ENCODE data around the gene RAPGEFL1. TPM values are rescaled to one million over a fixed set of nuclear protein-coding genes. Genes with fewer than 3 reads are reported as not detected.

The RAPGEFL1 gene
- total RNA-seq (2022) (57.9 and 86.3 TPM in 2 replicates), Bru-seq, nascent RNA (percentile 84 among the genes with signal in this experiment), BruChase-seq, experiment 1, labeled RNA remaining after a 6-hour chase (percentile 89 among the genes with signal in this experiment), BruChase-seq, experiment 2, labeled RNA remaining after a 2-hour chase (percentile 93 among the genes with signal in this experiment)
- long read RNA-seq, full-length matches to known transcripts = 4 of 27 reads
- long read RNA-seq, partial matches to known transcripts = 1 of 27 reads
- long read RNA-seq, other reads (novel, unspliced or antisense) = 22 of 27 reads

DNA sequence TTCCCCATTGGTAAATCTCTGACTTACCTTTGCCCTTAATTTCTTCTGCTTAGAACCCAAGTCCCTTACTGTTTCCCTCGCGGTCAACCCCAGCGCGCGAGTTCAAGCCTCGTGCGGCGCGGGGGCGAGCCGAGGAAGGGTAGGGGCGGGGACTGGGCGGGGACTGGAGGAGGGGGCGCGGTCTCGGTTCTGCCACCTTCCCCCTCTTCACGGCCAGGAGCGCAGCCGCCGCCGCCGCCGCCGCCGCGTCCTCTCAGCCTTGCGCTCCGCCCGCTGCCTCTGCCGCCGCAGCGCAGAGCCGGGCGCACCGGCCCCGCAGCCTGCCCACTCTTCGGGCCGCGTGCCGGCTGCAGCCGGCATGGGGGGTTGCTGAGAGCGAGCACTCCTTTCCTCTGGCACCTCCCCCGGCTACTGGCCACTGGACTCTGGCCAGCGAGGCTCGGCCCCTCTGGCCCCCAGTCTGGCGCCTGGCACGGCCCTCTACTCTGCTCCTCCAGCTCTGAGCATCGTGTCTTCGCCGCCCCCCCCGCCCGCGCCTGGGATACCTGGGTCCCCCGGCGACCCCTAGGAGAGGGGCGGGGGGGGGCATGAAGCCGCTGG, at the start of gene RAPGEFL1:
Gene RAPGEFL1 (plus strand): TSS at position 196 of the 600 bp plus-strand sequence. CDS start 392 bp downstream, at position 588.
- DNase-seq = peak; percentile 100
- Mint-ChIP-seq H3K27ac (ENCODE audit: unreplicated experiment) (peak within 1 kb of the TSS; percentile 61), H3K4me3 (ENCODE audit: low read depth, unreplicated experiment) (peak within 1 kb of the TSS; percentile 76), H3K4me1 (ENCODE audit: low read depth, unreplicated experiment) (peaks cover 51% of the 10 kb centered on the region), H3K27me3 (ENCODE audit: unreplicated experiment) (no peaks in the 10 kb centered on the region), H3K36me3 (ENCODE audit: insufficient read depth, unreplicated experiment) (peaks cover 76% of the 10 kb centered on the region), H3K9me3 (ENCODE audit: low read depth, unreplicated experiment) (no peaks in the 10 kb centered on the region)
- intact Hi-C loops (cut with micrococcal nuclease; ENCODE audit: unreplicated experiment) = loop anchor here (2.0 kb wide), 1 partner anchor 65 kb away; no protein-coding TSS in a partner anchor
- TF ChIP-seq, protein P1, sequence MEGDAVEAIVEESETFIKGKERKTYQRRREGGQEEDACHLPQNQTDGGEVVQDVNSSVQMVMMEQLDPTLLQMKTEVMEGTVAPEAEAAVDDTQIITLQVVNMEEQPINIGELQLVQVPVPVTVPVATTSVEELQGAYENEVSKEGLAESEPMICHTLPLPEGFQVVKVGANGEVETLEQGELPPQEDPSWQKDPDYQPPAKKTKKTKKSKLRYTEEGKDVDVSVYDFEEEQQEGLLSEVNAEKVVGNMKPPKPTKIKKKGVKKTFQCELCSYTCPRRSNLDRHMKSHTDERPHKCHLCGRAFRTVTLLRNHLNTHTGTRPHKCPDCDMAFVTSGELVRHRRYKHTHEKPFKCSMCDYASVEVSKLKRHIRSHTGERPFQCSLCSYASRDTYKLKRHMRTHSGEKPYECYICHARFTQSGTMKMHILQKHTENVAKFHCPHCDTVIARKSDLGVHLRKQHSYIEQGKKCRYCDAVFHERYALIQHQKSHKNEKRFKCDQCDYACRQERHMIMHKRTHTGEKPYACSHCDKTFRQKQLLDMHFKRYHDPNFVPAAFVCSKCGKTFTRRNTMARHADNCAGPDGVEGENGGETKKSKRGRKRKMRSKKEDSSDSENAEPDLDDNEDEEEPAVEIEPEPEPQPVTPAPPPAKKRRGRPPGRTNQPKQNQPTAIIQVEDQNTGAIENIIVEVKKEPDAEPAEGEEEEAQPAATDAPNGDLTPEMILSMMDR (IDR thresholded peaks at IDR 0.05; ENCODE audit: unreplicated experiment) = no peak
- no TSS peak for BruUV-seq (replicated peaks)
- CTCF ChIA-PET = interaction anchor here (0.6 to 9.2 kb wide), 12 partner anchors 10 to 498 kb away, joined by 3 to 145 read pairs (median 10); partner anchors contain the start of genes CASC3 and WIPF2

DNA sequence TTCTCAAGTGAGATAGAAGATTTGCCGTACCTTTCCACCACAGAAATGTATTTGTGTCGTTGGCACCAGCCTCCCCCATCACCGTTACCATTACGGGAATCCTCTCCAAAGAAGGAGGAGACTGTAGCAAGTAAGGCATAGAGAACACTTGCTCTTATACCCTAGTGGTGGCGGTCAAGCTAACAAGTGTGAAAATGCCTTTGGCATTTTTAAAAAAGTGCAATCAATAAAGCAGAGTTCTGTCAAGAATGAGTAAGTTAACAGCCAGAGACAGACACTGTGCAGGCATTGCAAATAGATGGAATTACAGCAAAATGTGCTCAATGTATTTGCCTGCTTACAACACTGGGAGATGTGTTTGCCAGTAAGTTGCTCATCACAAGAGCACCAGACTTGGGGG, 47.8 kb upstream of the RAPGEFL1 start:
- no TSS peak for BruUV-seq (replicated peaks)
- Mint-ChIP-seq H3K36me3 (ENCODE audit: insufficient read depth, unreplicated experiment) (peaks cover 92% of the 10 kb centered on the region), H3K4me1 (ENCODE audit: low read depth, unreplicated experiment) (peaks cover 34% of the 10 kb centered on the region), H3K4me3 (ENCODE audit: low read depth, unreplicated experiment) (no peak overlapping the region), H3K27me3 (ENCODE audit: unreplicated experiment) (no peaks in the 10 kb centered on the region), H3K9me3 (ENCODE audit: low read depth, unreplicated experiment) (no peaks in the 10 kb centered on the region), H3K27ac (ENCODE audit: unreplicated experiment) (peak overlapping the region; percentile 2)
- TF ChIP-seq, protein P1 (IDR thresholded peaks at IDR 0.05; ENCODE audit: unreplicated experiment) = no peak
- DNase-seq = peak; percentile 61
- intact Hi-C loops (cut with micrococcal nuclease; ENCODE audit: unreplicated experiment) = no loop called here
- CTCF ChIA-PET = interaction anchor here (0.7 to 7.2 kb wide), 5 partner anchors 10 to 54 kb away, joined by 3 to 82 read pairs (median 6); partner anchors contain the start of gene CASC3

GRCh38 chr17:40130352-40131042, 46.8 kb upstream of the RAPGEFL1 start:
- Mint-ChIP-seq H3K4me3 (ENCODE audit: low read depth, unreplicated experiment) (no peak overlapping the region), H3K4me1 (ENCODE audit: low read depth, unreplicated experiment) (peaks cover 38% of the 10 kb centered on the region), H3K27ac (ENCODE audit: unreplicated experiment) (peak overlapping the region; percentile 1), H3K27me3 (ENCODE audit: unreplicated experiment) (no peaks in the 10 kb centered on the region), H3K36me3 (ENCODE audit: insufficient read depth, unreplicated experiment) (peaks cover 97% of the 10 kb centered on the region), H3K9me3 (ENCODE audit: low read depth, unreplicated experiment) (no peaks in the 10 kb centered on the region)
- intact Hi-C loops (cut with micrococcal nuclease; ENCODE audit: unreplicated experiment) = no loop called here
- DNase-seq = no peak
- no TSS peak for BruUV-seq (replicated peaks)
- TF ChIP-seq, protein P1 (IDR thresholded peaks at IDR 0.05; ENCODE audit: unreplicated experiment) = no peak
- CTCF ChIA-PET = interaction anchor here (0.9 to 7.2 kb wide), 6 partner anchors 9 to 38 kb away, joined by 3 to 82 read pairs (median 4); partner anchors contain the start of gene CASC3

DNA sequence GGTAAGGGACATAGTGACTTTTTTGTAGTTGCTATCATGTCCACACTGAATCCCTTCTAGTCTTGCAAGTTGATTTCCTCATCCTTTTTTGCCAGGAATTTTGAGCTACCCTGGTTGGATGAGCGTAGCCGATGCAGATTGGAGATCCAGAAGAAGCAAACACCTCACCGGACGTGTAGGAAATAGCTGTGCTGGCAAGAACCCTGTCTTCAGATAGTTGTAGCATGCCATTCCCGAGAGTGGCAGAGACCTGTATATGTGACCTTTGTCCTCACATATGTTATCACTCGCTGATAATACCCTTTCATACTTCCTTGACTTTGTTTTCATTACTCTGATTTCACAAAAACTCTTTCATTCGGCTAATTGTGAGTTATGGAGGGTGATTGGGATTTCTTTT, 43.1 kb upstream of the RAPGEFL1 start:
- peaks cover 36% of the 10 kb centered on the region for H3K4me1 Mint-ChIP-seq (ENCODE audit: low read depth, unreplicated experiment)
- no peak overlapping the region for H3K4me3 Mint-ChIP-seq (ENCODE audit: low read depth, unreplicated experiment)
- TF ChIP-seq, protein P1 (IDR thresholded peaks at IDR 0.05; ENCODE audit: unreplicated experiment) = no peak
- no peak for DNase-seq
- intact Hi-C loops (cut with micrococcal nuclease; ENCODE audit: unreplicated experiment) = no loop called here
- peak overlapping the region; percentile 8 for H3K27ac Mint-ChIP-seq (ENCODE audit: unreplicated experiment)
- H3K27me3 Mint-ChIP-seq (ENCODE audit: unreplicated experiment) = no peaks in the 10 kb centered on the region
- H3K36me3 Mint-ChIP-seq (ENCODE audit: insufficient read depth, unreplicated experiment) = peaks cover 100% of the 10 kb centered on the region
- no peaks in the 10 kb centered on the region for H3K9me3 Mint-ChIP-seq (ENCODE audit: low read depth, unreplicated experiment)
- no TSS peak for BruUV-seq (replicated peaks)
- CTCF ChIA-PET = interaction anchor here (0.6 to 7.2 kb wide), 20 partner anchors 8 to 841 kb away, joined by 3 to 82 read pairs (median 6); partner anchors contain the start of genes MSL1, NR1D1 and THRA

All from Calu3 (cell line).